Activated CD4-positive, alpha-beta T cell treated with anti-CD3 and anti-CD28 coated beads, Interleukin-2, amount 50 U/mL, for 16 hours (primary cell): Measurements from ENCODE around the gene COL7A1.

Experiments
- DNase-seq: peaks from one replicate; pipeline ENCODE4 v3.0.0-alpha.2; 2020

COL7A1 gene

DNA sequence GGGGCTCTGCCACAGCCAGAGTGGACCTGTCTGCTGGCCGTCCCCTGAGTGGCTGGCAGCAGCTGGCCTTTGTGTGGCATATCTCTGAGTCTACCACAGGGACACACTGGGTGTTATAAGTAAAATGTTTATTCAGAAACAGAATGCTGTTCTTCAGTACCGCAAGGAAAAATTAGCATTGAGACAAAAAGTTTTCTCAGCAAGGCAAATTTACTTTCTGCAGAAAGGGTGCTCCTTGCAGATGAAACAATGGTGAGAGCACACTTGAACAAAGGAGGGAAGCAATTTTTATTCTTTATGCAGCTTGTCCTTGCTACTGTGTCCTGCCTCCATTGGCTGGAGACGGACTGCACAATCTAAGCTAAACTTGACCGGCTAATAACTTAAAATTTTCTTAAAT, 22.4 kb upstream of the COL7A1 start:
- DNase-seq: no peak

DNA sequence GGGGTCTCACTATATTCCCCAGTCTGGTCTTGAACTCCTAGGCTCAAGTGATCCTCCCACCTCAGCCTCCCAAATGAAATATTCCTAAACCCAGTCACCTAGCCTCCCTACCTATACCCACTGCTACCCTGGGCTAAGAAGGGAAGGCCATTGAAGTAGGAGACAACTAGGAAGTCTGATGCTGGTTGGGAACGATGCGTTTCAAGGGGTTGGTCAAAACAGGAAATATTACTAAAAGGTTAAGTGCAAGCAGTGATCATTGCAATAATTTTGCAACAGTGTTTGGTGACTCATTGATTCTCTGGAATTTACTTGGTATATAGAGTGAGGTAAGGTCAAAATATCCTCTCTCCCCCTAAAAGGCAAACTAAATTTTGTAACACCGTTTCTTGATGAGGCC, 18.9 kb upstream of the COL7A1 start:
- peak; percentile 76 for DNase-seq

DNA sequence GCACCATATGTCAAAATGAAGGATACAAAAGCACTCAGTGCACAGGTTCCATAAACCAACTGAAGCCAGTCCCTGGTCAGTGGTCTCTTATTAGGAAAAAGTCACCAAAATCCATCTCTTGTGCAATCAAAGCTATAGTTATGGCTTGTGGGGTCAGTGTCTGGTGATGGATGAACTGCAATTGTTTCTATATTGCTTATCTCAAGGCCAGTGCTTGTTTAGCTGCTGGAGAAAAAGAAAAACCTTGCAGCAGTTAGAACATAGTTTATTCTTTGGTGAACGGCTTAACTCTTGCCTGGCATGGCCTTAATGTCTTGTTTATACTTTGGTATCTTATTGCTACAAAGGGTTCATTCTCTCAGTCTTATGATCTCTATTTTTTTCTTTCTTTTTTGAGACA, 17.2 kb upstream of the COL7A1 start:
- no peak for DNase-seq

DNA sequence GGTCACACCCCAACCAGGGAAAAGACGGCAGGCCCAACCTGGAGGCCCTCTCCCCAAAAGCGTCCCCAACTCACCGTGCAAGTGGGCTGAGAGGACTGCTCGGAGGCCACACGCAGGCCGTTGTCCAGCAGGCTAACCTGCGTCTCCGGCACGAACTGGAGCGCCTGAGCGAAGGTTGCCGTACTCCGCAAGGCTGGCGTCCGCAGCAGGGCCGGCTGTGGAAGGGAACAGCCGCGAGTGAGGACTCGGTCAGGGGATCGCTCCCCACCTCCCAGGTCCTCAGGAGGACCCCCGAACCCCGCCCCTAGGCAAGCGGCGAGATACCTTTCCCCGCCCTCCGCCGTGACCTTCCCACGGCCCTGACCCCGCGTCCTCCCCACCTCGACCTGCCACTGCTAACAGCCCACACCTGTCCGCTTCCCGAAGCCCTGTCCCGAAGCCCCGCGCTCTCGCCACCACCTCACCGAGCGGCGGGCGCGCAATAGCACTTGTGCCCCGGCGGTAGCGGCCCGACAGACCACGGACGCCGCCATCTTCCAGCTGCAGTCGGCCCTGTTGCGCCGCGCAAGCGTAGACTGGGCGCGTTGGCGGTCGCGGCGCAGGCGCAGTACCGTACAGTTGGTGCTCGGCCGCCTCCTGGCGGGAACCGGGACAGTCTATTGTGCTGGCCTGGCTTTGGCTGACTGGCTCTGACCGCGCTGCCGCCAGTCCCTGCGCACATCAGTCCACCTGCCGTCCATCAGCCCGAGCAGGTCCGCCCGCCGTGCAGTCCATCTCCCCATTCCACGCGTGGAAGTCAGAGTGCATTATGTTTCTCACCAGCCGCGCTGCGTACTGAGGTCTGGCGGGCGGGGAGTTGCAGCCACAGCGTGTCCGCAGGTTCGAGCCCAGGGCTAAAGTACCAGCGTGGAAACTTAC, 14.2 kb upstream of the COL7A1 start, which contains the start of gene UQCRC1:
Gene UQCRC1, minus strand, starts transcription at position 559 of the 918 bp plus-strand sequence. Its CDS starts 26 bp downstream, at position 533.
- peak; percentile 95 for DNase-seq

DNA sequence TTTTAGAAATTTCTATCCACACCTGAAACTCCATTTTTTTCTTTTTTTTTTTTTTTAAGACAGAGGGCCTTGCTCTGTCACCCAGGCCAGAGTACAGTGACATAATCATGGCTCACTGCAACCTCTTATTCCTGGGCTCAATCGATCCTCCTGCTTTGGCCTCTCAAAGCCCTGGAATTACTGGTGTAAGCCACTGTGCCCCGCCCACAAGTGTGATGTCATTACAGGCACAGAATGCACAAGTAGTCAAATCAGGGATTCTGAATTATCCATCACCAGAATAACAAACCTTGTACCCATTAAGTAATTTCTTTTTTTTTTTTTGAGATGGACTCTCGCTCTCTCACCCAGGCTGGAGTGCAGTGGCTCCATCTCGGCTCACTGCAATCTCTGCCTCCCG, 12.4 kb upstream of the COL7A1 start:
- DNase-seq: no peak

DNA sequence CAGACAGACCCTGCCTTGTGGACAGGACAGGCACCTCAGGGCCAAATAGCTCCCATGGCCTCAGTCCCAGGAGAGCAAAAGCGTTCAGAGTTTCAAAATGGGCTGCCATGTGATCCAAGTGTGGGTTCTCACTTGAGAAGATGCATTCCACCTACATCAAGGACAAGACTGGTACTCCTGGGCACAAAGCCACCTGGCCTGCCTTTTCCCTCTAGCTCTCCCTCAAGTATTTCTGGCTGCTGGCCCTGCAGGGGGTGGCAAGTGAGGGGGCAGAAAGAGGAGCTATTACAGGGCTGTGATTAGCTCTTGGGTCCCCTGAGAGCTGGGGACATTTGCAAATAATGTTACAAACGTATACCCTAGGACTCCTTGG, 6.5 kb upstream of the COL7A1 start:
- DNase-seq: no peak

DNA sequence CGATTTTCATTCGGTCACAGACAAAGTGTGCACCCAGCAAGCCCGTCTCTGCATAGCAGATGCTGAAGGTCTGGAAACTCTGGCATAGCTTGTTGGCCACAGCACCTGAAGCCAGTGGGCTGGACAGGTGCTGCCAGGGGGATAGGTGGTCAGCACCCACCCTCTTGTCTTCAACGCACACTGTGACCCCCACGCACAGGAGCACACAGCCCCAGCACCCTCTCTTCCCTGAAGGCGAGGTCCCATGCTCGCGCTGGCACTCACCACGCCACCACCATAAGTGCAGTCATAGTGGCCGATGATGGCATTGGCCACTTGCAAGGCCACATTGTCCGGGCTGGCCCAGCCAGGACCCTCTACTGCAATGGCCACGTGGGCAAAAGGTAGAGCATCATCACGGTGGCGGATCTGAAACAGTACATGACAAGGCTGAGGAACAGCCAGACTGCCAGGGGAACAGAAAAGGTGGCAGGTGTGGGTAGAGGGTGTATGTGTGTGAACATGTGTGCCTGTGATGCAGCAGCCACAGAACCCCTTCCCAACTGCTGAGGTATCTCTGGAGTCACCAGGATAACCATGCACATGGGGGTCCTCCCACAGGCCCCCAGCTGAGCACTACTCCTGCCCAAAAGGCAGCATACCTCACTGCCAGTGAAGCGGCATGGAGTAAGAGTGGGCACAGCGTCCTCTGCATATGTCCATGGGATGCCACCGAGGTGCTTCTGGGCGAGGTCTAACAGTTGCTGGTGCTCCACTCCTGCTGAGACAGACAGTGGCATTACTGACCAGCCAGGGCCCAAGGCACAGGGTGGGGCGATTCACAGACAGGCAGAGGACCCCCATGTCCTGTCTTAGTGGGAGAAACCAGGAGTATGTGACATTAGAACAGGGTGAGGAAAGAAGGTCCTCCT, 5.8 kb upstream of the COL7A1 start:
- no peak for DNase-seq

DNA sequence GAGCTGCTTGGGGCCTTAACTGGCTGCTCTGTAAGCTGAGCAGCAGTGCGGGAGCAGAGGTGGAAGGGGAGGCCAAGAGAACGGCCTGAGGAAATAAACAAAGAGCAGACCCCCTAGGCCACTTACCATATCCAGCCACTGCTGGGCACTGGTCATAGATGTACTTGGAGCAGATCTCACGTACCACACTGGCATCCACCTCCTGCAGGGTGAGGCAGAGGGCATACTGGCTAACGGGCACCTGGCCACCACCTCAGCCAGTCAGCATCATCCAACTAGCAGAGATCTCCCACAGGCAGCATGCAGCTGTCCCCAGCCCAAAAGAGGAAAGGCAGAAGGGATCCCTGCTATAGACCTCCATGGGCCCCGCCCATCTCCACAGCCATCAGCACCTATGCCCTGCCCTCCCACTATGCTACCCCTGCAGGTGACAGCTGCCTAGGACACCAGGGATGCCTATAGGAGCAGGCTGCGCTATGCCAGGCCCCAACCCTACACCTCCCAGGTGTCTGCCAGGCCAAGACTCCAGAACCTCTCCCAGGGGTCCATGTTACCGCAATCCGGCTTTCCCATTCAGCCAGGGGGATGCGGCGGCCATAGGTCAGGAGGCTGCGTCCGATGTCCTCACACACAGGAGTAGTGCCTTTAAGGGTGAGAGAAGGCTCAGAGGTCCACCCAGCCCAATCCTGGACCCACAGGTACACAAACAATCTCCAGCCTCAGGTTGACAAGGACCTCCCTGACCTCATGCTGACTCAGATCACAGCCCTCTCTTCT, 4.6 kb upstream of the COL7A1 start:
- DNase-seq: no peak

DNA sequence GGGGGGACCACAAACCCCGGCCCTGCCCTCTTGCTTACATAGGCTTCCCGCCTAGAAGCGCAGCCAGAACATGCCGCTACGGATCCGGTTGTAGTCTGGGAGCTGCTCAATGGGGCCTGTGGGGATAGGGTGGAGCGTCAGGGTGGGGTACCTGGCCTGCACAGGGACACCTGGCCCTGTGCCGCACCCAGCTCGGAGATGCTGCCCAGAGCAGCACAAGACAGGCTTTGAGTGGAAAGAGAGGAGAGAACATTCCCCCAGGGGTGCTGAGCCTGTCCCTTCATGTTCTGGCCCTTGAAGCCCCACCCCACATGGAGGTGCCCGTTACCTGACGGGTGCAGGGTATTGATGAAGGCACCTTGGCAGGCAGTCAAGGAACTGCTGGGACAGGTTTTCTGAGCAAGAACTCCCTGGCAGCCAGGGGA, 4.0 kb upstream of the COL7A1 start:
- DNase-seq: no peak

DNA sequence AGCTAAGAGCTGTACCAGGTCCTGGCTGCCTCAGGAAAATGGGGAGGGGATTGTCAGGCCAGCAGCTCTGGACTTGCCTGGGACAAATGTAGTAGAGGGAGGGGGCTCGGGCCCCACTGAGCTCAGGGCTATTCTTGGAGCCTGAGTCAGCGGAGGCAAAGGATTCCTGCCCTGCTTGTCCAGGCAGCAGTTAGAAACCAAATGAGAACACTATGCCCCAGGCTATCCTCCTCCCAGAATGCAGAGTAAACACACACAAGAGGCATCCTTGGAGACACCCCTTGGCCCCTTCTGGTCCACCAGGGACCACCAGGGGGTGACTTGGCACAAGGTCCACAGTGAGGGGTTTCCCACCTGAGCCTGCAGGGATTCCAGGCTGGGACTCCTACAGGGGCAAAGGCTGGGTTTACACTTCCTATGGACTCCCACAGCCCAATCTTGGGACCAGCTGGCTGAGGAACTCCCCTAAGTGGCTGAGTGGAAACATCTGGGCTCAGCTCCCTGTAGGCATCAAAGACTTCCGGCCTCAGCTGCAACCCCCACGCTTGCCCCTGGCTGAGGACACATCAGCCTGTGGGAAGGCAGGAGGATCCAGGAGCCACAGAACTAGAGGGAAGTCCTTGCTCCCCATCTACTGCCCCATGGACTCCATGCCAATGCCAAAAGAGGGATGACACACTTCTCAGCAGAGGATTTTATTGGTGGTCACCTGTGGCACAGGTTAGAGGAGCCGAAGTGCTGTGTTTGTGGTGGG, 3.4 kb upstream of the COL7A1 start:
- DNase-seq: no peak

DNA sequence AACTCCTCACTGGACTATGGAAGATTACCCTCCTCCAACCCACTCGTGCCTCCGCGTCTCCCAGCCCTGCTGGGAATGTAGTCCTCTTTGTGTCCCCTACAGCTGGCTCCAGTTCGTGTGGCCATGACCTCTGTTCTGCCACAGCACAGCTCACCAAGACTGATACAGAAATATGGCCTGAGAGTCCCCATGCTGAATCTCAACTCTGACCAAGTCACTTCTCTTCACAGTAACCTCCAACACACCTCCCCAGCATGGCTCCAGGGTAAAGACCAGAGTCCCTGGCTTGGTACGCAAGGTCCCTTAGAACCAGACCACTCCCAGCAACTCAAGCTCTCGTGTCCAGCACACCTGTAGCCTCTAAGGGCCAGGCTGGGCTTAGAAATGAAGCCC, 2.3 kb upstream of the COL7A1 start:
- DNase-seq: no peak

DNA sequence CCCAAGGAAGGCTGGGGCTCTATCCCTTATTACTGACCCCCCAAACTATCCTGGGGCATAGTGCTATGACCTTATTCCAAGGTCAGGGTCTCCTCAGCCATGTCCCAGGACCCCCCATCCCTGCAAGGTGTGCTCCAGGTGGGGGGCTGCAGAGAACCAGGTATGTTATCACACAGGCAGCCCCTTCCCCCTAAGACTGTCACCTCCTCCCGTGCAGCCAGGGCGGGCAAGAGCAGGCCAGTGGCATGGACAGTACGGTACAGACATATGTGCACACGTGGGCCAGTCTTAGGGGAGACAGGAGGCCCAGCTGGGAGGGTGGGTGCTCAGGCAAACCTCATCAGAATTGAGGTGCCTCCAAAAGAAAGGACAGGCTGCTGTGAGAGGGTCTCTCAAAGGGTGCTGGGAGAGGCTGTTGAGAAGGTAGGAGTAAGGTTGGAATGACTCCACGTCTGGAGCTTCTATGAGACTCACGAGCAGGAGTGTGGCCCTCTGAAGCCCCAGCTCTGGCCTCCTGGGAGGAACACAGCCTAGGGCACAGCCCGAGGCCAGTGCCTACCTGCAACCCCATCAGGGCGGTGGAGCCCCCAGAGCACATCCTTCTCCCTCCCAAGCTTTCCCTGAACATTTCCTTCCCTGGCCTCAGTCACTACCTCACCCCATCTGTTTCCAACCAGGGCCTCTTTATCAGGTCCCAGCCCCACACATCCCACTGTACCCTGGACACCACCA, 1.7 kb upstream of the COL7A1 start:
- DNase-seq: no peak

DNA sequence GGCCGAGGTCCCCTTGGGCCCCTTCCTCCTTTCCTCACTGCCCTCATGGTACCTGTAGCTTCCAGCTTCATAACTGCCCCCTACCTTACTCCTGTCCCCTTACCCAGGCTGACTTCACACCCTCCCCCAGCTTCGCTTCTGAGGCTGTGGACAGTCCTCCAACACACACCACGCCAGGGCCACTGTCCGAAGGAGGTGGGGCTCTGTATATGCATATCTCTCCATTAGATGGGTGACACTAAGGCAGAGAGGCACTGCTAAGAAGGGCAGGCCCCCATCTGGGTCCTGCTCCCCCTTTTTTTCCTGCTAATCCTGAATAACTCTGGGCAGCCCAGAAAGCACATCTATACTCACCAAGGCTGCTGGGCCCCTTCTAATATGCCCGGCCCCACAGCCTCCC, 1.0 kb upstream of the COL7A1 start:
- no peak for DNase-seq

DNA sequence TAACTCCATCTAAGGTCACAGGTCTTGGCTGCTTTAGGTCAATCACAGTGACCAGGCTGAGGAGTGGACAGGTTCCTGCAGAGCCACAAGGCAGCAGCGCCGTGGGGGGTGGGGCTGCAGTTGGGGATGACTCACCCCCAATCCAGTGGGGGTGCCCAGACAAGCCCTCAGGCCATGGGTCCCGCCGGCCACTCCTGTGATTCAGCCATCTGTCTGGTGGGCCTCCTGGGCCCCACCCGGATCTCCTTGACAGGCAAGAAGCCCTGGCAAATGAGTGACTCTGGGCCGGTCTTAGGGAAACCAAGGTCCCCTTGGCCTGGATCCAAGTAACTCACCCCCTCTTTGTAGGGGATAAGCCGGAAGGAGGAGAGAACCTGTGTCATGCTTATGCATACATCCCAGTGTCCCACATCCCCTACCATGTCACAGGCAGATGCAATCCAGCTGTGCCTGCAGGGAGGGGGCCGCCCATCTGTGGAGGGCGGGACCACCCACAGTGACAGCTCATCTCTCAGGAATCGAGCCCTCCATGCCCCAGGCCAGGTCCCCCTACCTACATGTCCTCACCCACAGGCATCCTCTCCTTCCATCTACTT, 495 bp upstream of the COL7A1 start:
- DNase-seq: no peak

DNA sequence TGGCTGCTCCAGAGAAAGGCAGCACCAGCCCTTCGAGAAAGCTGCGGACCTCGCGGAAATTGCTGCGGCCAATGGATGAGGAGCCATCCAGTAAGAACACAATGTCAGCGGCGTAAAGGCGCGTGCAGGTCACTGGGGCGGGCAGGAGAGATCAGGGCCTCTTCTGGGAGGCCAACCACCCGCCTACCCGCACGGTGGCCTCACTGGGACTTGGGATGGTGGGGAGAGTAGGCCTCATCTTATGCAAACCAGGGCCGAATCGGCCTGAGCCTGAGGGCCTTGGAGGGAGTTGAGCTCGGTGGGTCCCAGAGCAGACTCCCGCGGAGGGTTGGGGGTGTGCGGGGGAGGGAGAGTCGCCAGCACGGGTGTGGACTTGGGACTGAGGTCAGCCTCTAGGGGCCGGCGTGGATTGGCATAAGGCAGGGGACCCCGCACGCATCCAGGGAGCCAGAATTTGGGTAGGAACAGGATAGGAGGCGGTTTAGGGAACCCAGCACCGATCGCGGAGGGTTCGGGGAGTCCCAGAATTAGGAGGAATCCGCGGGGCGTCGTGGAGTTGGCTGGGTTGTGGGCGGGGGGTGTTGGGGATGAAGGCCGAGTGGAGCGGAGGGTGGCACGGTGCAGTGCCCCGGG, 596 bp downstream of the COL7A1 start:
- no peak for DNase-seq

DNA sequence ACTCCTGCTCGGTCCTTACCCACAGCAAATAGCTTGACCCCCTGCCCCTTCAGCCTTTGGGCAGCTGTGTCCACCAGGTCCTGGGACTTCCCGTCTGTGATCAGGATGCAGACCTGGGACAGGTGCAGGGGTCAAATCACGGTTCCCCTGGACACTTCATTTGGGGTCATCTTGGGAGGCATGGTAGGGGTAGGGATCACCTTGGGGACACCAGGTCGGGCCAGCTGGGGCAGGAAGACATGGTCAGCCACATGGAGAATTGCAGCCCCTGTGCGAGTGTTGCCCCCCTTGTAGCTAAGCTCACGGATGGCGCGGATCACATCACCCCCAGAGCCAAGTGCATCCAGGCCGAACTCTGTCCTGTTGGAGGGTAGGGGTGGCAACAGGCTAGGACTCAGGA, 1.8 kb downstream of the COL7A1 start:
- DNase-seq: no peak

DNA sequence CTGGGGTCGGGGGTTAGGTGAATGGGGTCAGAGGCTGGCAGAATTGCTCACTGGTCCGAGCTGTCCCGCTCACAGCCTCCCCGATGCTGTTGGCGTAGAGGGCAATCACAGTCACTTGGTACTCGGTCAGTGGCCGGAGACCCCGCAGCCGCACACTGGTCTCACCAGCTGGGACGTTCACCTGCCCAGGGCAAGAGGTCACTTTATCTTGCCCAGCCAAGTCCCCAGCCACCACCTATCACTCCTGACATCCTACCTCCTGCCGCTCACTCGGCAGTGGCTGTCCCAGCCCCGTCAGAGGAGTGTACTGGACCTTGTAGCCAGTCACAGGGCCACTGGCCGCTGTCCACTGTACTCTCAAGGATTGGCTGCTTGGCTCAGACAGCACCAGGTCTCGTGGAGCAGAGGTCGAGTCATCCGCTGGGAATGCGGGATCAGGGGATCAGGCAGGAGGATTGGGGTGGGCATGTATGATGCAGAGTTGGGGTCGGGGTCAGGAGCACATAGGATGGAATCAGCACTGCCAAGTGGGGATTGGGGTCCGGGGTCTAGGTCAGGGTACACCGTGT, 2.5 kb downstream of the COL7A1 start:
- DNase-seq: no peak

DNA sequence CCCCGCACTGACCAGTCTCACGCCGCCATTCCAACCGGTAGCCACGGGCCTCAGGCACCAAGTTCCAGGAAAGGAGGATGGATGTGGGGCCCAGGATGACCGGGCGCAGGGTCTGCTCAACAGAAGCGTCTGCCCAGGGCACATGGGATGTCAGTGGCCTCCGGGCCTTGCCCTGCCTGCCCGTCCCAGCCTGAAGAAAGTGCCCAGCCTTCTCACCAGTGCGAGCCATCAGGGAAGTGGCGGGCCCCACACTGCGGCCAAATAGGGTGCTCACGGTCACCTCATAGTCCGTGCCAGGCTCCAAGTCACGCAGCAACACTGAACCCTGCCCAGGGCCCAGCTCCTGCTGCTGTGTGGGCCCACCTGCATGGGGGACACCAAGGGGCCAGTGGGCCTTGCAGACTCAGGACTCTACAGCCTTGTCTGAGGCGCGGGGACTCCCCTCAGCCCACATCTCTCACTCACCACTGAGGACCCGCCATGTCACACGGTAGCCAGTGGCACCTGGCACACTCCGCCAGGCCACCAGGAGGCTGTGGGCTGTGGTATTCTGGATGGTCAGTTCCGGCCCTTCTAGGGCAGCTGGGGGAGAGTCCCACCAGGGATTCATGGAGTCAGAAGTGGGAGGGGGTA, 3.1 kb downstream of the COL7A1 start:
- DNase-seq: no peak

DNA sequence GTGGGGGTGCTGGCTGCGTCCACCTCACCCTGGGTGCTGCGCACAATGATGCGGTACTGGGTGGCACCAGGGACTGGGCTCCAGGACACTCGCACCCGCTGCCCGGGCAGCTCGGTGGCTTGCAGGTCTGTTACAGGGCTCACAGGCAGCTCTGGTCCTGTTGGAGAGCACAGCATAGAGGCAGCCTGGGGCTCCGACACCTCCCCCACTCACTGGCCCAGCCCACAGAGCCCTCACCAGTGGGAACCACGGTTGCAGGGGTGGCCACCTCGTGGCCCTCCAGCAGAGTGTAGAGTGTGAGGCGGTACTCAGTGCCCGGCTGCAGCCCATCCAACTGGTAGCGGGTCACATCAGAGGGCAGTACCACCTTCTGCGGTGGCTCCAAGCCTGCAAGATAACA, 3.7 kb downstream of the COL7A1 start:
- no peak for DNase-seq

DNA sequence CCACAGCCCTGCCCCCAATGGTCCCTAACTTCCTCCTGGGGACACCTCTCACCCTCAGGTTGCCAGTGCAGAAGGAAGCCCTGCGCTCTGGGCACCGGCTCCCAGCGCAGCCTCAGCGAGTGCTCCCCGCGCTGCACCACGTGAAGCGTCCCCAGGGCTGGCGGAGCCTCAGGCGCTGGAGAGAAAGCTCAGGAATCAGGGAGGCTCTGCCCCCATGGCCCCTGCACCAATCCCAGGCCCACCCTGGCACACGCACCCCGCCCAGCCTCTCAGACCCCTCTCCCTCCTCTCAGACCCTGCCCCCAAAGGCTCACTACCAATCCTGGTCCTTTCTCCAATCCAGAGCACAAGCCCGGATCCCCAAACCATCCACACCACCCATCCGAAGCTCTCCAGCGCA, 6.9 kb downstream of the COL7A1 start:
- no peak for DNase-seq
